ENCODE measurements around the gene LAD1.

LAD1 gene

GRCh38 chr1:201348211-201348566 lies 50.9 kb downstream of the LAD1 start:
- peak; percentile 71 for DNase-seq (ENCODE audit: low spot score)
- TF ChIP-seq CTCF (IDR thresholded peaks at IDR 0.05; ENCODE audit: extremely low read depth, missing control alignments): peak; percentile 52

GRCh38 chr1:201347498-201348210 lies 51.5 kb downstream of the LAD1 start:
- TF ChIP-seq CTCF (IDR thresholded peaks at IDR 0.05; ENCODE audit: extremely low read depth, missing control alignments): no peak
- no peak for DNase-seq (ENCODE audit: low spot score)

GRCh38 chr1:201346987-201347386 lies 52.1 kb downstream of the LAD1 start:
- no peak for TF ChIP-seq CTCF (IDR thresholded peaks at IDR 0.05; ENCODE audit: extremely low read depth, missing control alignments)
- DNase-seq (ENCODE audit: low spot score): no peak

- DNase-seq (ENCODE audit: low spot score): no peak
- no peak for TF ChIP-seq CTCF (IDR thresholded peaks at IDR 0.05; ENCODE audit: extremely low read depth, missing control alignments)
Observed at GRCh38 chr1:201346337-201346939, 52.7 kb downstream of the LAD1 start.

GRCh38 chr1:201345081-201345355 lies 54.1 kb downstream of the LAD1 start:
- no peak for DNase-seq (ENCODE audit: low spot score)
- TF ChIP-seq CTCF (IDR thresholded peaks at IDR 0.05; ENCODE audit: extremely low read depth, missing control alignments): no peak

- DNase-seq (ENCODE audit: low spot score): no peak
- no peak for TF ChIP-seq CTCF (IDR thresholded peaks at IDR 0.05; ENCODE audit: extremely low read depth, missing control alignments)
Observed at GRCh38 chr1:201344206-201345080, 54.7 kb downstream of the LAD1 start.

GRCh38 chr1:201341377-201341776 lies 57.7 kb downstream of the LAD1 start:
- TF ChIP-seq CTCF (IDR thresholded peaks at IDR 0.05; ENCODE audit: extremely low read depth, missing control alignments): no peak
- no peak for DNase-seq (ENCODE audit: low spot score)

All from GM20000 (cell line).